Mesendoderm (in vitro differentiated cells): ENCODE data around the gene CREG2.

ENCODE experiments used
- DNase-seq: peaks from one replicate; pipeline ENCODE4 v3.0.0; 2013
- H2AK5ac ChIP-seq: 2 replicates; pipeline ENCODE4 v1.6.1; 2013; ENCODE audit warnings: low read length, inconsistent platforms
- H2BK120ac ChIP-seq: 2 replicates; pipeline ENCODE4 v1.6.1; 2013; ENCODE audit warnings: low read depth, mild to moderate bottlenecking, low read length, moderate library complexity, mixed read lengths
- H2BK15ac ChIP-seq: replicated peaks from 2 replicates; pipeline ENCODE4 v1.6.1; 2013; ENCODE audit warnings: low read depth, mild to moderate bottlenecking, moderate library complexity
- H2BK5ac ChIP-seq: 2 replicates; pipeline ENCODE4 v1.6.1; 2013; ENCODE audit warnings: low read length, inconsistent platforms
- H3K18ac ChIP-seq: 2 replicates; pipeline ENCODE4 v1.6.1; 2013; ENCODE audit warnings: mild to moderate bottlenecking, low read length, mixed read lengths
- H3K23ac ChIP-seq: one replicate; pipeline ENCODE4 v1.6.1; 2013; ENCODE audit warnings: low read length
- H3K27ac ChIP-seq: 2 replicates; pipeline ENCODE4 v1.5.1; 2013; ENCODE audit warnings: low read depth, mild to moderate bottlenecking, inconsistent platforms, low read length, moderate library complexity
- H3K27me3 ChIP-seq: 2 replicates; pipeline ENCODE4 v1.6.1; 2013; ENCODE audit warnings: low read length, control low read depth, mild to moderate bottlenecking, inconsistent platforms; ENCODE audit not compliant: insufficient read depth, poor library complexity
- H3K36me3 ChIP-seq: 2 replicates; pipeline ENCODE4 v1.6.1; 2013; ENCODE audit warnings: low read length, inconsistent platforms; ENCODE audit not compliant: control insufficient read depth, insufficient read depth
- H3K4ac ChIP-seq: one replicate; pipeline ENCODE4 v1.6.1; 2013; ENCODE audit warnings: low read depth, mild to moderate bottlenecking, low read length, moderate library complexity
- H3K4me1 ChIP-seq: 2 replicates; pipeline ENCODE4 v1.6.1; 2013; ENCODE audit warnings: low read depth, low read length, inconsistent platforms; ENCODE audit not compliant: control insufficient read depth
- H3K4me2 ChIP-seq: 2 replicates; pipeline ENCODE4 v1.6.1; 2013; ENCODE audit warnings: low read length
- H3K4me3 ChIP-seq: 2 replicates; pipeline ENCODE4 v1.5.1; 2013; ENCODE audit warnings: mild to moderate bottlenecking, low read length
- H3K56ac ChIP-seq: one replicate; pipeline ENCODE4 v1.6.1; 2013; ENCODE audit warnings: low read length
- H3K79me1 ChIP-seq: 2 replicates; pipeline ENCODE4 v1.6.1; 2013; ENCODE audit warnings: low read length, inconsistent platforms
- H3K79me2 ChIP-seq: 2 replicates; pipeline ENCODE4 v1.6.1; 2013; ENCODE audit warnings: mild to moderate bottlenecking, low read length; ENCODE audit not compliant: control insufficient read depth, insufficient read depth
- H3K9ac ChIP-seq: 2 replicates; pipeline ENCODE4 v1.6.1; 2013; ENCODE audit warnings: low read length, inconsistent platforms
- H4K5ac ChIP-seq: one replicate; pipeline ENCODE4 v1.6.1; 2013; ENCODE audit warnings: low read length
- H4K8ac ChIP-seq: one replicate; pipeline ENCODE4 v1.6.1; 2013; ENCODE audit warnings: low read depth, mild to moderate bottlenecking, control low read depth, low read length, moderate library complexity
- WGBS: extraction: QIAGEN DNeasy Blood & Tissue Kit; methylation state at CpG from one replicate; pipeline ENCODE4 v1.1.7; 2013; ENCODE audit warnings: low lambda C conversion rate, missing lambda C conversion rate; ENCODE audit not compliant: insufficient coverage; ENCODE audit errors: extremely low coverage; 5-methylcytosine and 5-hydroxymethylcytosine counted together

Gene CREG2

DNA sequence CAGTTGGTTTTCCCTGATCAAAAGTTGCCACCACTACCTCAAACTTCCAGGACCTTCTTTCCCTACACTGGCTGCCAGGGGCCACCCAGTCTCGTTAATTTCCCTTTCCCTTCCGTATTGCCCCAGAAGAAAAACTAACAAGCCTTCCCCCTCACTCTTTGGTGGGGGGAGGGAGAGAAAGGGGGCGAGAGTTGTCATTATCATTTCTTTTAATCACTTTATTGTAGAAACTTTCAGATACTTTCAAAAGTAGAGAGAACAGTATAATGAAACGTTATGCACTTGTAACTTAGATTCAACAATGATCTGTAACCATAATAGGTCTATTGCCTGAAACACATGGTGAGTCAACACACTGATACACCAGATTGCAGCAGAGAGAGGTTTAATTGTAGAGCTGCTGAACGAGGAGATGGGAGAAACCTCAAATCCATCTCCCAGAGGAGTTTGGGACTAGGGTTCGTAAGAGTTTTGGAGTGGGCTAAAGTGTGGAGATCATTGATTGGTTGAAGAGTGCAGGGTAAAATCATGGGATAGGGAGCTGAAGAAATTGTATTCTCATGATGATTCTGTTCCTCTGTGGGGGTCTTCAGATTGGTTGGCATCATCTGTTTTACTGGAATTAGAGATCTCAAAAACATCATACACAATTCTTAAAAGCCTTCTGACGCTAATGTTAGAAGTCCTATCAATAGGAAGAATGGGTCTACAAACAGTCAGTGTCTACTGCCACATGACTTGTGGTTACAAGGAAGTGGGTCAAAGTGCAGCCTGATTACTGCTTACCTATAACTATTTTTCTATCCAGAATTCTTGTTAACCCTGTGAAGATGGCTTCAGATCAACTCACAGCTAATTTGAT lies 76.2 kb downstream of the CREG2 start:
- no CpG with 5 or more reads among the region's 7 CpGs for WGBS
- no peak overlapping the region for H4K8ac ChIP-seq
- no peak overlapping the region for H2BK5ac ChIP-seq
- no peak overlapping the region for H3K4ac ChIP-seq
- H3K79me2 ChIP-seq: peaks cover 18% of the 10 kb centered on the region
- H4K5ac ChIP-seq: no peak overlapping the region
- no peak overlapping the region for H3K23ac ChIP-seq
- no peak overlapping the region for H2BK120ac ChIP-seq
- no peak overlapping the region for H3K9ac ChIP-seq
- H2AK5ac ChIP-seq: no peak overlapping the region
- H3K18ac ChIP-seq: no peak overlapping the region
- no peak overlapping the region for H3K56ac ChIP-seq
- peaks cover 4% of the 10 kb centered on the region for H3K4me1 ChIP-seq
- no peak overlapping the region for H2BK15ac ChIP-seq
- no peak for DNase-seq
- H3K4me3 ChIP-seq: no peak overlapping the region
- no peaks in the 10 kb centered on the region for H3K27me3 ChIP-seq
- peaks cover 8% of the 10 kb centered on the region for H3K79me1 ChIP-seq
- no peak overlapping the region for H3K27ac ChIP-seq
- no peaks in the 10 kb centered on the region for H3K36me3 ChIP-seq
- no peak overlapping the region for H3K4me2 ChIP-seq

GRCh38 chr2:101310090-101310833 lies 77.0 kb downstream of the CREG2 start:
- H4K8ac ChIP-seq: no peak overlapping the region
- no peak overlapping the region for H4K5ac ChIP-seq
- no peak overlapping the region for H2BK5ac ChIP-seq
- no peak overlapping the region for H3K4me3 ChIP-seq
- no peak overlapping the region for H3K27ac ChIP-seq
- H3K4ac ChIP-seq: no peak overlapping the region
- no peaks in the 10 kb centered on the region for H3K36me3 ChIP-seq
- H3K9ac ChIP-seq: no peak overlapping the region
- H3K27me3 ChIP-seq: no peaks in the 10 kb centered on the region
- no peak overlapping the region for H2AK5ac ChIP-seq
- no peak overlapping the region for H3K4me2 ChIP-seq
- peaks cover 24% of the 10 kb centered on the region for H3K79me2 ChIP-seq
- no peak for DNase-seq
- H3K79me1 ChIP-seq: peaks cover 8% of the 10 kb centered on the region
- H2BK120ac ChIP-seq: no peak overlapping the region
- H3K23ac ChIP-seq: no peak overlapping the region
- peaks cover 4% of the 10 kb centered on the region for H3K4me1 ChIP-seq
- H2BK15ac ChIP-seq: no peak overlapping the region
- WGBS: no CpG with 5 or more reads among the region's 10 CpGs
- H3K18ac ChIP-seq: no peak overlapping the region
- no peak overlapping the region for H3K56ac ChIP-seq

- H2BK120ac ChIP-seq: no peak within 1 kb of the TSS
- peak within 1 kb of the TSS; percentile 33 for H3K18ac ChIP-seq
- no peak within 1 kb of the TSS for H2AK5ac ChIP-seq
- peak within 1 kb of the TSS; percentile 21 for H4K5ac ChIP-seq
- H3K4me2 ChIP-seq: peak within 1 kb of the TSS; percentile 90
- H3K27ac ChIP-seq: no peak within 1 kb of the TSS
- peaks cover 34% of the 10 kb centered on the region for H3K79me2 ChIP-seq
- peaks cover 4% of the 10 kb centered on the region for H3K4me1 ChIP-seq
- no peak within 1 kb of the TSS for H2BK15ac ChIP-seq
- H3K79me1 ChIP-seq: peaks cover 10% of the 10 kb centered on the region
- peak within 1 kb of the TSS; percentile 49 for H3K4ac ChIP-seq
- peak within 1 kb of the TSS; percentile 73 for H3K4me3 ChIP-seq
- H3K9ac ChIP-seq: peak within 1 kb of the TSS; percentile 95
- peak within 1 kb of the TSS; percentile 86 for H3K23ac ChIP-seq
- no CpG with 5 or more reads among the region's 76 CpGs for WGBS
- peak within 1 kb of the TSS; percentile 62 for H2BK5ac ChIP-seq
- H3K56ac ChIP-seq: peak within 1 kb of the TSS; percentile 99
- no peaks in the 10 kb centered on the region for H3K36me3 ChIP-seq
- H3K27me3 ChIP-seq: no peaks in the 10 kb centered on the region
- DNase-seq: peak; percentile 89
- no peak within 1 kb of the TSS for H4K8ac ChIP-seq
These were observed 78.7 kb downstream of the CREG2 start, which contains the start of gene RNF149 for GRCh38 chr2:101308432-101309210. RNF149 (minus strand) TSS chr2:101308701; CDS start chr2:101308588, 113 bp downstream.

- Histone ChIP-seq H3K36me3 (no peaks in the 10 kb centered on the region), H3K4me3 (peak overlapping the region; percentile 73), H4K8ac (no peak overlapping the region), H3K4ac (peak overlapping the region; percentile 49), H2BK120ac (no peak overlapping the region), H2AK5ac (no peak overlapping the region), H3K9ac (peak overlapping the region; percentile 95), H3K56ac (peak overlapping the region; percentile 99), H3K23ac (peak overlapping the region; percentile 86), H3K4me2 (peak overlapping the region; percentile 47), H3K4me1 (peaks cover 4% of the 10 kb centered on the region), H2BK15ac (no peak overlapping the region), H2BK5ac (no peak overlapping the region), H3K79me1 (peaks cover 10% of the 10 kb centered on the region), H3K79me2 (peaks cover 34% of the 10 kb centered on the region), H4K5ac (no peak overlapping the region), H3K18ac (peak overlapping the region; percentile 24), H3K27ac (no peak overlapping the region), H3K27me3 (no peaks in the 10 kb centered on the region)
- no CpG with 5 or more reads among the region's 57 CpGs for WGBS
- peak; percentile 45 for DNase-seq
These were observed 79.3 kb downstream of the CREG2 start for GRCh38 chr2:101307950-101308431.

GRCh38 chr2:101307503-101307902 lies 79.8 kb downstream of the CREG2 start:
- H2BK120ac ChIP-seq: no peak overlapping the region
- H3K79me1 ChIP-seq: peaks cover 11% of the 10 kb centered on the region
- no peak overlapping the region for H3K18ac ChIP-seq
- no peak overlapping the region for H3K4ac ChIP-seq
- no peak overlapping the region for H2BK15ac ChIP-seq
- H3K4me3 ChIP-seq: peak overlapping the region; percentile 73
- peak overlapping the region; percentile 99 for H3K56ac ChIP-seq
- H3K9ac ChIP-seq: peak overlapping the region; percentile 95
- no peak overlapping the region for H4K5ac ChIP-seq
- peaks cover 37% of the 10 kb centered on the region for H3K79me2 ChIP-seq
- no peak overlapping the region for H4K8ac ChIP-seq
- peaks cover under 1% of the 10 kb centered on the region for H3K36me3 ChIP-seq
- DNase-seq: no peak
- H3K4me1 ChIP-seq: peaks cover 4% of the 10 kb centered on the region
- H2AK5ac ChIP-seq: no peak overlapping the region
- no peak overlapping the region for H2BK5ac ChIP-seq
- no peak overlapping the region for H3K27ac ChIP-seq
- H3K27me3 ChIP-seq: no peaks in the 10 kb centered on the region
- H3K4me2 ChIP-seq: peak overlapping the region; percentile 47
- H3K23ac ChIP-seq: peak overlapping the region; percentile 86
- WGBS: no CpG with 5 or more reads among the region's 9 CpGs
